ENCODE data around the gene FRYL.
"Not testable (repeated sequence)": the region's sequence is repeated elsewhere in the genome, so short reads cannot be mapped to it uniquely, and the experiment has no call there.

Gene FRYL

DNA sequence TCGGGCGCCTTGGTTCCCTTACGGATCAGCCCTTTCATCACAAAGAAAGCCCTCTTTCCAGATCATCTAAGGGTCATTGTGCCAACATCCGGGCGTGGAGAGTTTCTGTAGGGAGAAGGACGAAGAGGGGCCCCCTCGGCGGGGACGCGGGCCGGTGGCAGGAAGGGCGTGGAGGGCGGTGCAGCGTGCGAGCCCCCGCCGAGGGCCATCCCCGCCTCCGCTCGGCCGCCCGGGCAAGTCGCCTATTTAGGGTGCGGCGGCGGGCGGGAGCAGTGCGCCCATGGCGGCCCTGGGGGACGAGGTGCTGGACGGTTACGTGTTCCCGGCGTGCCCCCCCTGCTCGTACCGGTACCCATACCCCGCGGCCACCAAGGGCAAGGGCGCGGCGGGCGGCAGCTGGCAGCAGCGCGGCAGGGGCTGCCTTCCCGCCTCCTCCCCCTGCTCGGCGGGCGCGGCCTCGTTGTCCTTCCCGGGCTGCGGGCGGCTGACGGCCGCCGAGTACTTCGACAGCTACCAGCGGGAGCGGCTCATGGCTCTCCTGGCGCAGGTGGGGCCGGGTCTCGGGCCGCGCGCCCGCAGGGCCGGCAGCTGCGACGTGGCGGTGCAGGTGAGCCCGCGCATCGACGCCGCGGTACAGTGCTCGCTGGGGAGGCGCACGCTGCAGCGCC is 289.9 kb downstream of the FRYL start, which contains the start of gene ZAR1:
TSS of gene ZAR1 (plus strand) at position 241 of the 668 bp plus-strand sequence. CDS start at position 281, 40 bp downstream.
- no peak for DNase-seq (ENCODE audit: low read depth in 2 of 2)

DNA sequence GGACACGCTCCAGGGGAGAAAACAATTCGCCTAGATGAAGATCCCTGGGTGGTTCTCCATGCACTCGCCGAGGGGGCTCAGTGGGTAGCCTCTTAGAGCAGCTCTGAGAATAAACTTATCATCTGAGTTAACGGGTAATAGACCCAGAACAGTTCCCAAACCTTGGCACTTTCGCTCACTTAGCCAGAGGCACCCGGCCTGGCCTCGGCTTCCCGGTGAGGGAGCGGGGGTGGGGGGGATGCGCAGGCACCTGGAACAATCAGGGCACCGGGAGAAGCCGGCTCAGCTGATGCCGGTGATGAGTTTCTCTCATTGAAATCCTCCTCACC is 290.4 kb downstream of the FRYL start:
- no peak for DNase-seq (ENCODE audit: low read depth in 2 of 2)

DNA sequence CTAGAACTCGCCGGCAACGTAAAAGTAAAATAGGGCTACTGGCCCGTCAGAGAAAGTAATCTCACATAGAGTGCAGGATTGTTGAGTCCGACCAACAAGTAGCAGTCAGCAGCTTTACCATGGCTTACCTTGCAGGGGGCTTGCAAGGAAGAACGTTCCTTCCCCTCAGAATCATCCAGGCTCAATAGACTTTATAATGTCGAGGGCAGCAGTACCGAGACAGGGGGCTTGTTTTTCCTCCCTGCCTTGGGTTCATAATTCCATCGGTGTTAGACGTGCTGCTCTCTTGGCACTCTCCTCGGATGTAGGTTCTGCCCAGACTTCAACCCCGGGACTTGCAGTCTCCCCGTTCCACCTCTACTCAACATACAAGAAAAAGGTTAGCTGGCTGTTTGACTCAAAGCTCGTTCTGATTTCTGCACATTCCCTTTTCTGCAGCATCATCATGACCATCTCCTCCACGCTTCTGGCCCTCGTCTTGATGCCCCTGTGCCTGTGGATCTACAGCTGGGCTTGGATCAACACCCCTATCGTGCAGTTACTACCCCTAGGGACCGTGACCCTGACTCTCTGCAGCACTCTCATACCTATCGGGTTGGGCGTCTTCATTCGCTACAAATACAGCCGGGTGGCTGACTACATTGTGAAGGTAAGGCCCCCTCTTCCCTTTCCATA is 295.4 kb downstream of the FRYL start:
- DNase-seq (ENCODE audit: low read depth in 2 of 2) = no peak

DNA sequence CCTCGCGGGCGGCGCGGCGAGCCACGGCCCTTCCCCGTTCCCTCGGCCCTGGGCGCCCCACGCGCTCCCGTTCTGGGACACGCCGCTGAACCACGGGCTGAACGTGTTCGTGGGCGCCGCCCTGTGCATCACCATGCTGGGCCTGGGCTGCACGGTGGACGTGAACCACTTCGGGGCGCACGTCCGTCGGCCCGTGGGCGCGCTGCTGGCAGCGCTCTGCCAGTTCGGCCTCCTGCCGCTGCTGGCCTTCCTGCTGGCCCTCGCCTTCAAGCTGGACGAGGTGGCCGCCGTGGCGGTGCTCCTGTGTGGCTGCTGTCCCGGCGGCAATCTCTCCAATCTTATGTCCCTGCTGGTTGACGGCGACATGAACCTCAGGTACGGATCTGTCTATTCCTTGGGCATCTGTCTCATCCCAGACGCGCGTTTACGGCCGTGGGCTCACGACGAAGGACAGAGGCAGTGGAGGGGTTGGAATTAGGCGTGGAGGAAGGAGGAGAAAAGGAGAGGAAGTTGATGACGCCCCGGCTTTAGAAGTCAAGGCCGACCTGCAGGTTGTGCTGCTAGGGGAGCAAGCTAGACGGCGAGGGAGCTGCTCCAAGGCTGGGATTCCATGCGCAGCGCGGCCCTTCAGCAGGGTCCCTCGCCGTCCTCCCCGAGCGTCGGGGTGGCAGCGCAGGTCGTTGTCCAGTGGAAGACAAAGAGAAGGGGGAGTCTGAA is 296.1 kb downstream of the FRYL start:
- no peak for DNase-seq (ENCODE audit: low read depth in 2 of 2)

DNA sequence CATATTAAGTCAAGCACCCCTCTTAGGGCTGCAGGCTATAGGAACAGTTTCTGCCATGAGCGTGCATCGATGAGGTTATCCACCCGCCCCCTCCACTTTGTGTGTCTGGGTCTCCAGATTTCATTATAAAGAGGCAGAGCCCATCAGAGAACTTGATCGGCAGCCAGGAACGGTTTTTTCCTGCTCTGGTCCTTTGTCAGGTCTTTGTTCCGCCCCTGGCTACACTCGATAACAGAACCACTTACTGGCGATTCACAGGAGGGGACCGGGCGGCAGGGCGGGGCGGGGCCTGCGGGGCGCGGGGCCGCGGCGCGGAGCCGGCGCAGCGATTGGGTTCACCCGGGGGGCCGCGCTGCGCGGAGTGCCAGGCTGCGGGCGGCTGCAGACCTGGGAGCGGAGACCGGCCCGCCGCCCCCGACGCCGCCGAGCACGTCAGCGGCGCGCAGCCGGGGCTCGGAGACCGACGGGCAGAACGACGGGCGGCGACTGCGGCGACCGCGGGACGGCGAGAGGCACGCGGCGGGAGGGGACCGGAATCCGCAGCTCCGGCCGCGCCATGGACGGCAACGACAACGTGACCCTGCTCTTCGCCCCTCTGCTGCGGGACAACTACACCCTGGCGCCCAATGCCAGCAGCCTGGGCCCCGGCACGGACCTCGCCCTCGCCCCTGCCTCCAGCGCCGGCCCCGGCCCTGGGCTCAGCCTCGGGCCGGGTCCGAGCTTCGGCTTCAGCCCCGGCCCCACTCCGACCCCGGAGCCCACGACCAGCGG is 296.9 kb downstream of the FRYL start, which contains the start of gene SLC10A4:
TSS of gene SLC10A4 (plus strand) at position 338 of the 771 bp plus-strand sequence. CDS start at position 557, 219 bp downstream.
- DNase-seq (ENCODE audit: low read depth in 2 of 2) = no peak

DNA sequence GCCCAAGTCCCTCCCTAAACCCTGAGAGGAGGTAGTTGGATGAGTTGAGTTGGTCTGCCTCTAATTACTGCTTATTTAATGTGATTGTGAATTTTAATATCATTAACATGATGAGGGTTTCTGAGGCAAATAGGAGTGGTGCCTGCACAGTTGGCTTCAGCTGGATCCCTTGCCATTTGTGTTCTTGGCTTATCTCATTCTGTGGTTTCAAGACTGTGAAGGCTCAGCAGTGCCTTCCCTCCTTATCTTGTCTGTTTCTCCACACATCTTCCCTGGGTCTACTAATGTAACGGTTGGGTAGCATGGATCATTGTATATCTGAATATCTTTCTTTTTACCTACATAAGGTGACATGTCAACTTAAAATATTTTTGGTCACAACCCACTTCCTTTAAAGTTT is 298.5 kb downstream of the FRYL start:
- DNase-seq (ENCODE audit: low read depth in 2 of 2) = no peak

DNA sequence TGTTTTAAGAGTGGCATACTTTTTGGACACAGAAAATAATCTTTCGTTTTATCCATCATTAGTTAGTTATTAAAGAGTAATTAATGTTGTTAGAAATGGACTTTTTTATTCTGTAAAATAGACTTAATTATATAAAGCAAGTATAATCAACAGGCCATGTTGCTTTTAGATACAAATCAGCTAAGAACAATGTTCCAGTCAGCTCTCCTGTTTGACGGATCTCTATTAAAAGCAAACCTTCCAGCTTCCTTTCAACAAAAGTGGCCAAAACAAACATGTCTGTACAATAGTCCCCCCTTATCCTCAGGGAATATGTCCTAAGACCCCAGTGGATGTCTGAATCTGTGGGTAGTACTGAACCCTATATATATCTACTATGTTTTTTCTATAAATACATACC is 301.8 kb downstream of the FRYL start:
- DNase-seq (ENCODE audit: low read depth in 2 of 2) = no peak

DNA sequence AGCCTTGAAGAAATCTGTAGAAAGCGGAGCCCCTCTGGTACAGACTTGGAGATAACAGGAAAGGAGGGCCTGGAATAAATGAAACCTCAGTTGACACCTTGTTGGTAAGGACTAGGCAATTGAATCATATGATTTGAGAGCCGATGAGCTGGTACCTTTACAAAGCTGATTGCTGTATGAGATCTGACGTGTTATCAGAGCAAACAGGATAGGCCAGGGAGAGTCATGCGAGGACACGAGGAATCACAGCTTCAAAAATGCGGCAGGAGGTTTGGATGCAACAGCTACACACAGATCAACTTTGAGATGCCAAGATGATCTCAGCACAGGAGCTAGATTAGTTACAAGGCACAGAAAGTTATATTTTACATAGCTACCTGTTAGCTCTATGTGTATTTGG is 304.3 kb downstream of the FRYL start:
- no peak for DNase-seq (ENCODE audit: low read depth in 2 of 2)

DNA sequence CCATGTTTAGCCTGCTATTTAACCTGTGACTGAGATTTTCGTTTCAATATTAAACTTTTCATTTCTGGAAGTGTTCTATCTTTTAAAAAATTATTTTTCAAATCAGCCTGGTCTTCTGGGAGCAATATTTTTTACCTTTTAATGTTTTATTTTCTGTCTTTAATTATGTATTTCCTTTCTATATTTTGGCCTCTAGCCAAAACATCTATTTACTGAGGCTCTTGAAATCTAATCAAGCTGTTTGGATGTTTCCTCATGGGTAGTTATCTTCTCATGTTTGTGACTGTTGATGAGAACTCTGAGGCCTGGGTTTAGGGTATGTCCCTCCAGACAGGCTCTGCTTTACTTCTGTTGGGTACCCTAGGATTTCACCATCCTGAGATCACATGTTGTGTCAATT is 307.3 kb downstream of the FRYL start:
- DNase-seq (ENCODE audit: low read depth in 2 of 2) = no peak

DNA sequence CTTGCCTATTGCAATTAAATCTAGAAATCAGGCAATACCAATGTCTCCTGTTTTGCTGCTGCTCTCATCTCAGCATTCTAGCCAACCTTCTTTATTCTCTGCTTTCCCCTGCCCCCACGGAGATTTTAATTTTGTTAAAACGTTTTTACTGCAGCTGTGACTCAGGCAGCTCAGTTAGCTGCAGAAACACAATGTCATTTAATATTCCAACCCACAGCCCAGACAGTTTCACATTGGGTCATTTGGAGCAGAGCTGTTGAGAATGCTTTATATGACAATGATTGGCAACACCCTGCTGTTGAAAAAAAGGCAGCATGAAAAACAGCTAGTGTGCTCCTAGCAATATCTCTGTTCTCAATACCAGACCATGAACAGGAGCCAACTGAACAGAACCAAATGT is 309.5 kb downstream of the FRYL start:
- no peak for DNase-seq (ENCODE audit: low read depth in 2 of 2)

DNA sequence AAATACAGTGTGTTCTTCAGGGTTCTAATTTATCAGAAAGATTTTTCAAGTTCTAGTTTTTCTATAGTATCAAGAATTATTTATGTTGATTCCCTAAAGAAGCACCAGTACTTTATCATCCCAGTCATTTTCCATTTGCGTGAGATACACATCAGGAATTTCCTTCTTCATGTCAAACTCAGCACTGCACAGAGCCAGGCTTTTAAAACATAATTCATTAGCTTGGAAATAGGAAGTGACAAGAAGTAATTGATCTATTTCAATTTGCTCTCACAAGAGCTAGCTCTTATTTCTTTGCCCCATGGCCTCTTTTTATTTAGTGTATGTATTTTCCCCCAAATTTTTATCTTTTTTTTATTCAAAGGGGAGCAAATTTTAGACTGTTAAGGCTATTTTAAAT is 309.9 kb downstream of the FRYL start:
- no peak for DNase-seq (ENCODE audit: low read depth in 2 of 2)

DNA sequence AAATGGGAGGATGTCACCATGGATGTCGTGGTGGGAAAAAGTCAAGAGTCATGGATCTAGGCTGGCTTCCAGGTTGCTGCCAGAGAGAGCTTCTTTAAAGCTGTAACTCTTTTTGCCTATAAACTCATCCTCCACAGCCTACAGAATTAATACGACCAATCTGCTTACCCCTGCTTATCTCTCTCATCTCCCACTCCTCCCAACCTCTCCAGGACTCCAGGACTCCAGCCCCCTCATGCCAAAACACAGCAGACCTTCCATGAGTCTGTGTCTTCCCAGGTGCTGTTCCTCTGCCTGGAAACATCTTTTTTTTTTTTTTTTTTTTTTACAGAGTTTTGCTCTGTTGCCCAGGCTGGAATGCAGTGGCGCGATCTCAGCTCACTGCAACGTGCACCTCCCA is 312.2 kb downstream of the FRYL start:
- no peak for DNase-seq (ENCODE audit: low read depth in 2 of 2)

DNA sequence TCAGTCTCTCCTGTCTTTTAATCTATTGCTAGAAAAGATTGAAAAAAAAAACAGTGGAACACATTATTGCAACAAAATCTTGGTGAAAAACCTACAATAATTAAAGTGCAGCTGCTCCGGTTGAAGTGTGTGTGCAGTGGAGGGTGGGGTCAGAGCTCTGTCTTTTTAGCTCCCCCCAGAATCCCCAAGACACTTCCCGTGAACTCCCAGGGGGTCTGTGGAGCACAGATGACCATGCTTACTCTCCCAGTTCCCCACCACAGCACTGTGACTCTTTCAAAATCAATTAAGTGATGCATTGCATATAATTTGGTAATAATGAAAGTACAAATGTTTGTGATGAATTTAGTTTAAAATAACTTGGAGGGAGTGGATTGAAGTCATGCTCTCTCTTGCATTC is 312.6 kb downstream of the FRYL start:
- DNase-seq (ENCODE audit: low read depth in 2 of 2) = no peak

DNA sequence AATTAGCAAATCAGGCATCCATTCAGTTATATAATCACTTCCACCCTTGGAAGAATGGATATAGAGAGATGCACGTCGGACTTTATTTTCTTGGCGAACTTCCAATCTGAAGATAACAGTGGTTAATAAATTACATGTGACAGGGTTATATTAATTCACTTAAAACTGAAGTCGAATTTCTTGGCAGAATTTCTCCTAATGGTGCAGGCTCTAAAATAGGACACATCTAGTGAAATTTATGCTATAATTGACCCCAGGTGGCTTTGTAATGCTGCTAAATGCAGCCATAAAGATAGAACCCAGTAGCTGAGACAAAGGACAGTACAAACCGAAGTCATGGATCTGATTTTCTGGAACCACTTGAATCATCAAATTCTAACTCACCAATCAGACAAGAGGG is 317.7 kb downstream of the FRYL start:
- DNase-seq (ENCODE audit: low read depth in 2 of 2) = no peak

DNA sequence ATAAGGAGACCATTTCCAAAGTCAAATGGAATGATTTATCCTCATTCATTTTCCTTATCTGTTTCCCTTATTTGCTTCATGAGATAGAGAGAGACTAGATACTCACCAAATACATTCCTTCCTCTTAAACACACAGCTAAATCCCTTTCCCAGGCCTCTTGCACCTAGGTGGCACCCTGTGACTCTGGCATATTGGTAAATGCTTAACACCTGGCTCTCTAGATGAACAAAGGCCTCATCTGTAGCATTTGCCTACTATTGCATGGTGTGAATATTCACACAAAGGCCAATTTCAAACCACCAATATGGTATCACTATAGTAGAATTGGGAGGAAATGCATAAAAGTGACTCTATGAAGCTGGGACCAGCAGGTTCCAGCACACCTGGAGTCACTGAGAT is 319.1 kb downstream of the FRYL start:
- no peak for DNase-seq (ENCODE audit: low read depth in 2 of 2)

DNA sequence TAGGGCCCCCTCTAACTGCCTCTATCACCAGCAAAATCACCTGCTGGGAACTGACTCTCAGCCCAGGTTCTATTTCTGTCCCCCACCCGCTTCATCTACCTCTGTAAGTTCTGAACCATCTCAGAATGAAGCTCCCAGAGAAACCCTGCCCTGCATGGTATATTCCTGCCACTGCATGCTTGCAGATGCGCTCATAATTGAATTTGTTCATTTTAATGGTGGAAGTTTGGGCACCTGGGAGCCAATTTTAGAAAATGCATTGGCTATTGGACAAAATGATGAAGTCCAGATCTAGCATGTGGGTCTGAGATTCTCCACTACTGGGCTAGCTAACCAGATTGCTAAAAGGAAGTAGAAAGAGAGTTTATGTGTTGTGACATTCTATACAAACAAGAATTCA is 325.5 kb downstream of the FRYL start:
- DNase-seq (ENCODE audit: low read depth in 2 of 2) = no peak

DNA sequence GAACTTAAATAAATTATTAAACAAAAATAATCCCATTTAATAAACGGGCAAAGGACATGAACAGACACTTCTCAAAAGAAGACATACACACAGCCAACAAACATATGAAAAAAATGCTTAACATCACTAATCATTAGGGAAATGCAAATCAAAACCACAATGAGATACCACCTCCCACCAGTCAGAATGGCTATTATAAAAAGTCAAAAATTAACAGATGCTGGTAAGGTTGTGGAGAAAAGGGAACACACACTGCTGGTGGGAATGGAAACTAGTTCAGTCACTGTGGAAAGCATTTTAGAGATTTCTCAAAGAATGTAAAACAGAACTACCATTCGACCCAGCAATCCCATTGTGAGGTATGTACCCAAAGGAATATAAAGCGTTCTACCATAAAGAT is 328.4 kb downstream of the FRYL start:
- DNase-seq (ENCODE audit: low read depth in 2 of 2) = not testable (repeated sequence)

DNA sequence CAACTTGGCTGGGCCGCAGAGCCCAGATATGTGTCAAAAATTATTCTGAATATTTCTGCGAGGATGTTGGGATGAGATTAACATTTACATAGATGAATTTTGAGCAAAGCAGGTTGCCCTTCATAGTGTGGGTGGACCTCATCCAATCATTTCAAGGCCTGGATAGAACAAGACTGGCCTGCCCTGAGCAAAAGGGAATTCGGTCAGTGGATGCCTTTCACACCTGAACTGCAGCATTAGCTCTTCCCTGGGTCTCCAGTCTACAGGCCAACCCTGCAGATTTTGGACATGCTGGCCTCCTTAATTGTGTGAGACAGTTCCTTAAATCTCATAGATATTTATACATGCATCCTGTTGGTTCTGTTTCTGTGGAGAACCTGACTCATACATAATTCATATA is 329.3 kb downstream of the FRYL start:
- no peak for DNase-seq (ENCODE audit: low read depth in 2 of 2)

DNA sequence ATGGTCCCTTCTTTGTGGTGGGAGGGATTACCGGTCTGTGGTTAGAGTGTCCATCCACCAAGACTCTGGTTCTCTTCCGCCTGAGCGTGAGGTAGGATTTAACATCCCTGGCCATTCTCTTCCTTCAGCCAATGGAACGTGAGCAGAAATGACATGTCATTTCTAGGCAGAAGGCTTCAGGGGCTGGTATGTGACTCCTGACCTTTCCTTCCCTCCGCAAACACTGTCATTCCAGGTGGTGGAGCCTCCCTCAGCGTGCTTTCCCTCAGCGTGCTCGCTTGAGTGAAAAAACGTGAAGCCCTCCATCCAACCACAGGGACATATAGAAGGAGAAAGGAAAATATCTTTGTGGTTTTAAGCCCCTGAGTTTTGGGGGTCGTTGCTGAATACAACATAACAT is 330.9 kb downstream of the FRYL start:
- DNase-seq (ENCODE audit: low read depth in 2 of 2) = no peak

Measured in stimulated activated CD4-positive, alpha-beta T cell treated with anti-CD3 and anti-CD28 coated beads, Interleukin-15, amount 100 ng/mL, for 48 hours (primary cell).